Activated CD4-positive, alpha-beta T cell treated with anti-CD3 and anti-CD28 coated beads for 48 hours (primary cell): ENCODE measurements around the gene SFXN5.
"Not testable (repeated sequence)": the region's sequence is repeated elsewhere in the genome, so short reads cannot be mapped to it uniquely, and the experiment has no call there.

ENCODE experiments used
- DNase-seq: peaks from one replicate; pipeline ENCODE4 v3.0.0-alpha.2; 2020

The SFXN5 gene

GRCh38 chr2:73078457-73079411, 7.2 kb upstream of the SFXN5 start:
- no peak for DNase-seq

- no peak for DNase-seq
Observed at GRCh38 chr2:73077424-73077795, 5.9 kb upstream of the SFXN5 start.

DNA sequence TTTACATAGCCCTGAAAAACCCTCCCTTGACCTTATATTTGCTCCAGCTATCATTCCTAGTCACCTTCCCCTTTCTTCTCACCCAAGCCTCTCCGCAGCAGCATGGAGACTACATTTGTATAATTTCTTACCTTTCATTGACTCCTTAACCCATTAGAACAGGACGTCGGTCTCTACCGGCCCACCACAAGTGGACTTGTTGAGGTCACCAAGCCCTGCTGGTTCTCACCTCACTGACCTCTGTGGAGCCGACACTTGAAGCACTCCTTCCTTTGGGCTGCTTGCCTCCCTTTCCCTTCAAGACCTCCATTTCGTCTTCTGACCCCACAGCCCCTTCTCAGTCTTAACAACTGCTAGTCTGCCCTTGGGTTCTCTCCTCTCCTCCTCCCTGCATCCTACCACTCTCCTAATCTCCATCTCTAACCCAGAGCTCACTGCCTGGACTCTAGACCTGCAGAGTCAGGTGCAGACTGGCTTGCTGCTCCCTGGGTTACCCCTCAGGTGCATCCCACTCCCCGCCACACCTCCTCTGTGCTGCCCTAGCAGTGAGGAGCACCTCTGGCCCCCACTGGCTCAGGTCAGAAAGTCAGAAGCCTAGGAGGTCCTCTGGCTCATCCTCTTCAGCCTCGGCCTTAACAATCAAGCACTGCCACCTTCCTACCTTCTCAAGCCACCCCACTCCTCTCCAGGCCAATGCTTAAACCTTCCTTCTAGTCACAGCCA, 5.3 kb upstream of the SFXN5 start:
- no peak for DNase-seq

- DNase-seq = no peak
Observed at GRCh38 chr2:73075477-73076373, 4.2 kb upstream of the SFXN5 start.

GRCh38 chr2:73074110-73075069, 2.9 kb upstream of the SFXN5 start:
- DNase-seq = no peak

DNA sequence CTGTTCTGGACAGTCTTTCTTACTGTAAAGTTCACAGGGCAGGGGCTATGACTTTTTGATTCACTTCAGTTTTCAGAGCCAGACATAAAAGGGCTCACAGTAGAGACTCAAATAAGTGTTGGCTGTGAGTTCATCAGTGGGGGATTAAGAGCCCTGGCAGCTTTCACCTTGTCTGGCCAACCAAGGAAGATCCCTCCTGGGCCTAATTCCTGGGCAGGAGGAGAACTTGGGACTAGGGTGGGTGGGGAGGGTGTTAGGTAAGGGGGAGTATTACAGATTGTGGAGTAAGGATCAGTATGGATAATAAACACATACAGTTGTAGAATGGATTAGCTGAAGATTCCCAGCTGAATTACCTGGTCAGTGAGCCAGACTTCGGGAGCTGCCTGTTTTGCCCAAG, 904 bp upstream of the SFXN5 start:
- DNase-seq = no peak

- DNase-seq = no peak
Observed at GRCh38 chr2:73072129-73072395, 550 bp upstream of the SFXN5 start.

- peak; percentile 63 for DNase-seq
Observed at GRCh38 chr2:73070643-73071359, 711 bp downstream of the SFXN5 start.

DNA sequence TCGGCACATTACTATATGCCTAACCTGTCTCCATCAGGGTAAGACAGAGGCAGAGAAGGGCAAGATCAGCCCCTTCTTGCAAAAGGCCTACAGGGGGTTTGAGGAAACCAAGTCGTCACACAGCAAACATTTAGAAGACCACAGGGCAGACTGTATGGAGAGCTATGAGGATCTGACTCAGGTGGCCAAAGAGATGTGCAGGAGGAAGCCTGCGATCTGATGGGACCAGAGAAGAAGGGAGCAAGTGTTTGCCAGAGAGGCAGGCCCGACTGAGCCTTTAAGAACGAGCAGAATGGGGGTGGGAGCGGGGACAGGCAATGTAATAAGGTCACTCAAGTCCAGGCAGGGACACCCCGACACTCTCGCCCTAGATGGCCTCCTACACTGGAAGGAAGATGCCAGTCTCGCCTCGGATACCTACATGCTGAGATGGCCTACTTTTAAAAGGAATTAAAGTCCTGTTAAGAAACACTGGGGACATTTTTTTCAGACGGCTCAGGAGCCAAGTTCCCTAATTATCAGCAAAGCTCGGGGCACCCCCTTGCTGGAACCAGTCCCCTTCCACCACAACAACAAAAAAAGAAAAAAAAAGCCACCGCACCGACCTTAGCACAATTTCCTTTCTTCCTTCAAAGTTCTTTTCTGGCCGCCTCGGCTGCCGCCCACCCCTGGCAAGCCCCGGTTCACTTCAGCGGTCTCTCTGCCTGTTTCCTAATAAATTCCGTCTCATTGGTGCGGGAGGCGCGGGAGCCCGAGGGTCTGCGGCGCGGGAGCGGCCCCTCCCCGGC, 1.5 kb downstream of the SFXN5 start:
- DNase-seq = no peak

DNA sequence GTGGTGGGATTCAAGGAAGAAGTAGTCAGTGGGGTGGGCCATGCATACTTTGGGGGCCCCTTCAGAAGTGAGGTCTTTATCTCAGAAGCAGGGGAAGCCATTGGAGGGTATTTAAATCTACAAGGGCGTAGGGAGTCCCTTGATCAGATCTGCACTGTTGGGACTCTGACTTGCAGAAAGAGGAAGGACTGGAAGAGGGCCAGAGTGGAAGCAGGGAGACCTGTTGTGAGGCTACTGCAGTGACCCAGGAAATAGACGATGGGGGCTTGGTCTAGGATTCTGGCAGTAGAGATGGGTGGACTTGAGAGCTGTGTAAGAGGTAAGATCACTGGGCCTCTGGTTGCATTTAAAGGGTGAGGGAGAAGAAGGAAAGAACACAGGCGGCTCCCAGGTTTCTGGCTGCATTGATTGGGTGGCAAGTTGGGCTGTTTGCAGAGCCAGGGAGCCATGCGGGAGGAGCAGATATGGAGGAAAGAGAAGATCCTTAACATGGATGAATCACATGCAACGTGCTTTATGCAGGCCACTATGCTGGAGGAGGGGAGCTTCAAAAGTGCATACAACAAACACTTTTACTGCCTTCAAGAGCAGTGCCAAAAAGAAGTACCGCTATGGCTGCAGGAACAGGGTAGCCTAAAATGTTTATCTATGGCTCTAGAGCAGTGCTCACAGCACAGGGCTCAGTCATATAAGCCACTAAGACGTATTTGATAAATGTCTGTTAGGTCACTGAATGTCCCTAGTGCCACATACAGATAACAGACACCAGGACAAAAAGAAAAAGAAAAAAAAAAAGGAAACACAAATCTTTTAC, 2.3 kb downstream of the SFXN5 start:
- no peak for DNase-seq

DNA sequence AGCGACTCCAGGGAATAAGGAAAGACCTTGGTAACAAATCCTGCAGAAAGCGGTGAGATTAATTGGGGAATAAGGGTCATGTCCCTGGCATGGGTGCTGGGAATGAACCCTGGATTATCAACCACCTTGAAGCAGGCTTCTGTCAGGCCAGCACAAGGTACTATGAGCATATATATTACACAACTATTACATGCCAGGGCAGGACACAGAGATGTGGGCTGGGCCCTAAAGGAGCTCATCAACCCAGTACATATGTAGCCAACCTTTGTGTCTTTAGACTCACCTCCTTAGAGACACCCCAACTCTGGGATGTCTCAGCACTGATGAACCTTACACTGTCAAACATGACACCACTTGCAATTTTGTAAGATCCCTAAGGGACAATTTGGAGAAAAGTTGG, 3.4 kb downstream of the SFXN5 start:
- no peak for DNase-seq

DNA sequence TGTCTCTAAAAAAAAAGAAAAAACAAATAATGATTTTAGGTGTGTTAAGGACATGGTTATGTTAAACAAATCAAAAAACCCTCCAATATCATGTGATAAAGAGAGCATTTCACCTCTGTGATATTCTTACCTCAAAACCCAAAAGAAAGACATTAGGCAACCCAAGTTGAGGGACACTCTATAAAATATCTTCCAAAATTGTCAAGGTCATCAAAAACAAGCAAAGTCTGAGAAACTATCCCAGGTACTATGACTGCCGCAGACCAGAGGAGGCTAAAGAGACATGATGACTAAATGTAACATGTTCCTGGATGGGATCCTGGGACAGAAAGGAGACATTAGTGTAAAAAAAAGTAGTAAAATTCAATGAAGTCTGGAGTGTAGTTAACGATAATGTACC, 4.5 kb downstream of the SFXN5 start:
- no peak for DNase-seq

- not testable (repeated sequence) for DNase-seq
Observed at GRCh38 chr2:73065070-73065469, 6.4 kb downstream of the SFXN5 start.

DNA sequence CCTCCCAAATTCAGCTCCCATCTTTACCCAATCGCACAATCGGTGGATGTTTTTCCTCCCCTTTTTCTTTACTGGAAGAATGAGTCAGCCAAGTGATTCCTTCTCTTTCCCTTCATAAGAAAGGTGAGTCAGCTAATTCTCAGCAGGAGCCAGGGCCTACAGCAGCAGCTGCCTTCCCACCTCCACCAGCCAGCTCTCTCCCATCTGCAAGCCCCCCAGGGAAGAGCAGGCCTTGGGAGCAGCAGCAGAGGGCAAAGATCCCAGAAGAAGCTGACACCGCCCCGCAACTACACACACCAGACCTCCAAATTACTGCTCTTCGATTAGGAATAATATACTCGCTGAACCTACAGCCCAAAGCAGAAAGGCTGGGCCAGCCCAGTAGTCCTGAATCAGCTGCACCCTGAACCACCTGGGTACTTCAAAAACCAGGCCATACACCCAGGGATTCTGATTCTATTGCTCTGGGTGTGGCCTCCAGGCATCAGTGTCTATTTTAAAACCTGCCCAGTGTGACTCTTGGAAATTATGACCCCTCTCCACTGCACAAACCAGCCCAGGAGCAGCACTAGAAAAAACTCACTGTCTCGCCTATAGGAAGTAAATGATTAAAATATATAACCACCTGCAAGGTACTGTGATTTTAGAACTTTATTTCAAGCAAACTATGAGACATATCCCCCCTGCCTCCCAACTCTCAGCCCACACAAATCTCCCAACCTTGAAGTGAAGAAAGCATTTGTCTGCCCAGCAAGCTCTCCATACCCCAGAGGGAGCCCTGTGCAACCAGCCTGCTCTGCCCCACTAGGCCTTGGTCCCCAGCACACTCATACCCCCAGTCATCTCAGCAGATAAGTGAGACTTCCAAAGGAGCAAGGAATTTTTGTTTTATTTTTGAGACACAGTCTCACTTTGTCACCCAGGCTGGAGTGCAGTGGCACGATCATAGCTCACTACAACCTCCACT, 7.3 kb downstream of the SFXN5 start:
- DNase-seq = no peak

DNA sequence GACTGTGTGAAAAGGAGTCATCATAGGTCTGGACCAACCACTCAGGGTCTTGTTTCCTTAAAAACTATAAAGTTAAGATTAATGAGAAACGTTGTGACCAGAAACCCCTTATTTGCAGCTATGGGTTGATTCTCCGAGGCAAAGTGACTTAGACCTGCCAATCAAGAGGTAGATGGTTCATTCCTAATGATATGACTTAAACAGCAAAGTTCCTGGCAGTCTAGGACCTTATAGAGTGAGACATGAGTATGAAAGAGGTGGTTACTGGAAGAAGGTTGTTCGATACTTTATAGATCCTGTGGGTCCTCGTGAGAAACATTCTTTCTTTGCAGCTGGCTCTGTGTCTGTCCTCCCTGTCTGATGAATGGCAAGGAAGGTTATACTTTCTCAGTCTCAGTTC, 8.0 kb downstream of the SFXN5 start:
- no peak for DNase-seq

- no peak for DNase-seq
Observed at GRCh38 chr2:73059106-73059505, 12.4 kb downstream of the SFXN5 start.

DNA sequence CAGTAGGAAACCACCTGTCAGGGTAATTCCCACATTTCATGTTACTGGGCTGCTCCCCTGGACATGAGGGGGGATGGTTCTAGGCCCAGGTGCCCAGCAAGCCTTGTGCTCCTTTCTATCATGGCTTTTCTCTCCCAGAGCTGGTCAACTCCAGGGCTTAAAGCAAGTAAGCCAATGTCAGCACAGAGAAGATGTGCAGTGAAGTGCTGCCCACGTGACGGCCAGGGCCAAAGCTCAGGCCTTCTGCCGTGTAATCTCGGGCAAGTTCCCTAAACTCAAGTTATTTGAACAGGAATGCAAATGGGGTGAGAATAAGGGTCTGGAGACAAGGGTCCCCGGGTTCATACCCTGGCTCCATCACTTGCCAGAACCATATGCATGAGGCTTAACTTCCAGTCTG, 16.5 kb downstream of the SFXN5 start:
- no peak for DNase-seq

- no peak for DNase-seq
Observed at GRCh38 chr2:73053316-73054114, 18.0 kb downstream of the SFXN5 start.
